GM23248 (cell line): ENCODE measurements around the gene ZNF555. TPM values are rescaled to one million over a fixed set of nuclear protein-coding genes. Genes with fewer than 3 reads are reported as not detected.
A peak's percentile ranks its signal among the peaks of the same experiment; 100 is the strongest.
"Not testable (repeated sequence)": the region's sequence is repeated elsewhere in the genome, so short reads cannot be mapped to it uniquely, and the experiment has no call there.

ENCODE experiments used
- DNase-seq: peaks from one replicate; pipeline ENCODE4 v3.0.0-alpha.2; 2015
- H2AFZ ChIP-seq: fragments of 200-600 bp; sonication (generic); 2 replicates; pipeline ENCODE4 v1.6.1; 2016; ENCODE audit warnings: antibody characterized with exemption
- H3F3A ChIP-seq: fragments of 200-600 bp; sonication (generic); 2 replicates; pipeline ENCODE4 v1.6.1; 2016; ENCODE audit warnings: mild to moderate bottlenecking, antibody characterized with exemption, mixed run types; ENCODE audit not compliant: insufficient read depth
- H3K27ac ChIP-seq: fragments of 200-600 bp; sonication (generic); 2 replicates; pipeline ENCODE4 v1.5.1; 2016; ENCODE audit warnings: mild to moderate bottlenecking
- H3K27me3 ChIP-seq: fragments of 200-600 bp; sonication (generic); replicated peaks from 2 replicates; pipeline ENCODE4 v1.6.1; 2016; ENCODE audit warnings: mild to moderate bottlenecking; ENCODE audit not compliant: insufficient read depth
- H3K36me3 ChIP-seq: fragments of 200-600 bp; sonication (generic); 2 replicates; pipeline ENCODE4 v1.6.1; 2016; ENCODE audit warnings: low read depth, mild to moderate bottlenecking
- H3K4me1 ChIP-seq: fragments of 200-600 bp; sonication (generic); 2 replicates; pipeline ENCODE4 v1.6.1; 2016; ENCODE audit warnings: mild to moderate bottlenecking; ENCODE audit not compliant: insufficient read depth
- H3K4me2 ChIP-seq: fragments of 200-600 bp; sonication (generic); one replicate; pipeline ENCODE4 v1.6.1; 2016; ENCODE audit warnings: mild to moderate bottlenecking; ENCODE audit not compliant: unreplicated experiment
- H3K4me3 ChIP-seq: fragments of 200-600 bp; sonication (generic); 2 replicates; pipeline ENCODE4 v1.5.1; 2016; ENCODE audit warnings: mild to moderate bottlenecking
- H3K79me2 ChIP-seq: fragments of 200-600 bp; sonication (generic); 2 replicates; pipeline ENCODE4 v1.6.1; 2016; ENCODE audit warnings: mild to moderate bottlenecking; ENCODE audit not compliant: insufficient read depth
- H3K9ac ChIP-seq: fragments of 200-600 bp; sonication (generic); 2 replicates; pipeline ENCODE4 v1.6.1; 2016; ENCODE audit warnings: mild to moderate bottlenecking
- H3K9me2 ChIP-seq: fragments of 200-600 bp; sonication (generic); 2 replicates; pipeline ENCODE4 v1.6.1; 2016; ENCODE audit warnings: mixed run types, mild to moderate bottlenecking, moderate library complexity; ENCODE audit not compliant: insufficient read depth
- H3K9me3 ChIP-seq: fragments of 200-600 bp; sonication (generic); one replicate; pipeline ENCODE4 v1.6.1; 2017; ENCODE audit warnings: low read depth
- H4K20me1 ChIP-seq: fragments of 200-600 bp; sonication (generic); 2 replicates; pipeline ENCODE4 v1.6.0; 2016; ENCODE audit not compliant: insufficient read depth
- EZH2 ChIP-seq: fragments of 200-600 bp; sonication (generic); IDR thresholded peaks from 2 replicates; pipeline ENCODE4 v1.6.1; 2018; ENCODE audit warnings: antibody characterized with exemption, mild to moderate bottlenecking; ENCODE audit not compliant: insufficient read depth, poor library complexity, severe bottlenecking
- EZH2phosphoT487 ChIP-seq: fragments of 200-600 bp; sonication (generic); IDR thresholded peaks from 2 replicates; pipeline ENCODE4 v1.6.1; 2018; ENCODE audit warnings: antibody characterized with exemption, moderate library complexity, mild to moderate bottlenecking, low read depth; ENCODE audit not compliant: insufficient read depth
- WGBS, 2 experiments: methylation state at CpG; one replicate each; pipeline ENCODE4 v1.1.6; 2015 to 2017; ENCODE audit warnings: low lambda C conversion rate in 2 of 2, low coverage in 1 of 2; ENCODE audit errors: missing lambda C conversion rate in 2 of 2; 5-methylcytosine and 5-hydroxymethylcytosine counted together
- in situ Hi-C: fragments of 300-500 bp; cut with MboI; formaldehyde crosslinking; loops from 2 replicates; pipeline ENCODE4 v1.15.0; 2020
- polyA plus RNA-seq: library from polyadenylated mRNA; unstranded; fragments of >200 nt; fragmentation: Nextera tagmentation; extraction: Ambion mirVana; gene quantifications from 2 replicates; pipeline ENCODE4 v1.2.1, GENCODE V29; 2016
- total RNA-seq: library from RNA; depleted of rRNA; stranded (reverse); fragments of >200 nt; shearing (Covaris generic); gene quantifications from 2 replicates; pipeline ENCODE4 v1.2.3, GENCODE V29; 2014

ZNF555 gene
- total and polyA plus RNA-seq, 2 experiments from 2014 or later = 4.3 to 6.2 TPM

- WGBS, 2 experiments = 32 to 34% methylated on average over 30 to 36 of the region's 37 CpGs
- H2AFZ ChIP-seq = peak overlapping the region; percentile 49
- H3K9me3 ChIP-seq = no peaks in the 10 kb centered on the region
- H3K4me2 ChIP-seq = no peak overlapping the region
- H3K9me2 ChIP-seq = no peaks in the 10 kb centered on the region
- no peaks in the 10 kb centered on the region for H3K36me3 ChIP-seq
- H3K9ac ChIP-seq = no peak overlapping the region
- H3K4me3 ChIP-seq = peak overlapping the region; percentile 57
- in situ Hi-C loops = no loop called here
- peaks cover 4% of the 10 kb centered on the region; the same call in 1 of the 2 replicates for H3F3A ChIP-seq
- no peaks in the 10 kb centered on the region for H3K27me3 ChIP-seq
- peak; percentile 36 for DNase-seq
- H3K79me2 ChIP-seq = no peaks in the 10 kb centered on the region
- no peak overlapping the region for H3K27ac ChIP-seq
- TF ChIP-seq EZH2phosphoT487 = no peak
- no peak for TF ChIP-seq EZH2
- no peaks in the 10 kb centered on the region for H4K20me1 ChIP-seq
- no peaks in the 10 kb centered on the region for H3K4me1 ChIP-seq
Observed at GRCh38 chr19:2888731-2889224, 47.5 kb downstream of the ZNF555 start.

DNA sequence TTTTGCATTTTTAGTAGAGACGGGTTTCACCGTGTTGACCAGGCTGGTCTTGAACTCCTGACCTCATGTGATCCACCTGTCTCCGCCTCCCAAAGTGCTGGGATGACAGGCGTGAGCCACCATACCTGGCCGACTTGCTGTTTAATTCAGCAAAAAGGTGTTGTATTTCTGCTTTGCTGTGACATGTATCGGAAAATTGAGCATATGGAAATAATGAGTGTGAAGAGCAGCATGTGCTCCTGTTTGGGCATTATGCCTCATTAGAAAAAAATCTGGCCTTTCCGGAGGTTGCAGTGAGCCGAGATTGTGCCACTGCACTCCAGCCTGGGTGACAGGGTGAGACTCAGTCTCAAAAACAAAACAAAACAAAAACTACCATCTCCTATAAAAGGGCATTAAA lies 49.3 kb downstream of the ZNF555 start:
- in situ Hi-C loops, H4K20me1 ChIP-seq, H3K27me3 ChIP-seq, H3F3A ChIP-seq, H3K4me3 ChIP-seq, H3K9me2 ChIP-seq, H3K36me3 ChIP-seq, H3K27ac ChIP-seq, H3K4me2 ChIP-seq, H3K9ac ChIP-seq, H3K79me2 ChIP-seq, H3K9me3 ChIP-seq, H3K4me1 ChIP-seq, H2AFZ ChIP-seq: not testable (repeated sequence)
- DNase-seq = peak; percentile 34
- WGBS, 2 experiments = 29% methylated on average over 8 of the region's 8 CpGs

DNA sequence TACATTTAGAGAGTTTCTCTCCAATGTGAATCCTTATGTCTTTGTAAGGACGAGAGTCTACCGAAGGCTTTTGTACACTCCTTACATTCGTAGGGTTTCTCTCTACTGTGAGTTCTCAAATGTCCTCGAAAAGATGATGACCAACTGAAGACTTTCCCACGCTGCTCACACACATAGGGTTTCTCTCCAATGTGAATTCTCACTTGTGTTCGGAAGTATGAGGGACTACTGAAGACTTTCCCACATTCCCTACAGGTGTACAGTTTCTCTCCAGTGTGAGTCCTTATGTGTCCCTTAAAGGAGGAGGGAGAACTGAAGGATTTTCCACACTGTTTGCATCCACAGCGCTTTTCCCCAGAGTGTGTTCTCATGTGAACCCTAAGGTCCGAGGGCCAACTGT lies 55.4 kb downstream of the ZNF555 start:
- Histone ChIP-seq H2AFZ (no peak overlapping the region), H3F3A (no peaks in the 10 kb centered on the region), H4K20me1 (no peaks in the 10 kb centered on the region), H3K4me3 (no peak overlapping the region), H3K9me3 (no peaks in the 10 kb centered on the region), H3K79me2 (peaks cover 6% of the 10 kb centered on the region; the same call in 1 of the 2 replicates), H3K4me1 (no peaks in the 10 kb centered on the region), H3K4me2 (no peak overlapping the region), H3K9me2 (no peaks in the 10 kb centered on the region), H3K27me3 (no peaks in the 10 kb centered on the region), H3K27ac (no peak overlapping the region), H3K9ac (no peak overlapping the region), H3K36me3 (no peaks in the 10 kb centered on the region)
- TF ChIP-seq EZH2 = no peak
- no peak for TF ChIP-seq EZH2phosphoT487
- no peak for DNase-seq
- in situ Hi-C loops = no loop called here
- 48 to 53% methylated on average over 8 of the region's 8 CpGs for WGBS, 2 experiments

GRCh38 chr19:2900296-2901252 lies 59.3 kb downstream of the ZNF555 start, which contains the start of gene ZNF57:
Gene ZNF57 (plus strand): TSS chr19:2900928. CDS start chr19:2901046, 118 bp downstream.
- peak within 1 kb of the TSS; percentile 79 for H3K4me2 ChIP-seq
- H3K9me2 ChIP-seq = no peaks in the 10 kb centered on the region
- peak within 1 kb of the TSS; percentile 63 for H3K27ac ChIP-seq
- in situ Hi-C loops = no loop called here
- peak; percentile 100 for DNase-seq
- no peaks in the 10 kb centered on the region for H3K9me3 ChIP-seq
- peak within 1 kb of the TSS; percentile 80 for H3K4me3 ChIP-seq
- H3K27me3 ChIP-seq = no peaks in the 10 kb centered on the region
- no peaks in the 10 kb centered on the region for H3K36me3 ChIP-seq
- WGBS, 2 experiments = 1% methylated on average over 83 to 90 of the region's 100 CpGs
- peaks cover 18% of the 10 kb centered on the region for H3K79me2 ChIP-seq
- no peaks in the 10 kb centered on the region for H4K20me1 ChIP-seq
- H3F3A ChIP-seq = peaks cover 6% of the 10 kb centered on the region
- TF ChIP-seq EZH2 (no peak), EZH2phosphoT487 (no peak)
- no peaks in the 10 kb centered on the region for H3K4me1 ChIP-seq
- peak within 1 kb of the TSS; percentile 87 for H3K9ac ChIP-seq
- H2AFZ ChIP-seq = peak within 1 kb of the TSS; percentile 86
